PC-3 (cell line): ENCODE data around the gene SFMBT1. TPM values are rescaled to one million over a fixed set of nuclear protein-coding genes. Genes with fewer than 3 reads are reported as not detected.

Experiments
- ATAC-seq: fragments of 200-7000 bp; cut with Tn5 transposase; 2 replicates; pipeline ENCODE4 v1.9.1; 2020; ENCODE audit warnings: mild to moderate bottlenecking, moderate library complexity
- BruUV-seq: library from RNA; stranded (reverse); fragments of 400-500 nt; replicated peaks from 2 replicates; lab custom pipeline; 2021; lab: Mats Ljungman, UMichigan
- CTCF ChIA-PET: fragments of 300-600 bp; sonication (Branson Sonifier 250); formaldehyde crosslinking; loops from one replicate; lab custom pipeline; 2022; ENCODE audit warnings: antibody characterized with exemption; lab: Charles Lee
- POLR2A ChIA-PET: fragments of 300-600 bp; sonication (Branson Sonifier 250); formaldehyde crosslinking; loops from one replicate; lab custom pipeline; 2022; ENCODE audit warnings: antibody characterized with exemption; ENCODE audit not compliant: unreplicated experiment; lab: Charles Lee
- DNase-seq: peaks from one replicate; pipeline ENCODE4 v3.0.0-alpha.2; 2015
- H2AFZ ChIP-seq: fragments of 300-600 bp; sonication (generic); 2 replicates; pipeline ENCODE4 v1.6.0; 2016; ENCODE audit warnings: antibody characterized with exemption, low read length
- H3F3A ChIP-seq: fragments of 300-600 bp; sonication (generic); one replicate; pipeline ENCODE4 v1.6.0; 2017; ENCODE audit warnings: antibody characterized with exemption, low read length, control low read depth, mild to moderate bottlenecking; ENCODE audit not compliant: unreplicated experiment
- H3K27ac ChIP-seq: fragments of 300-600 bp; sonication (generic); 2 replicates; pipeline ENCODE4 v1.5.1; 2016; ENCODE audit warnings: mild to moderate bottlenecking, low read length
- H3K27me3 ChIP-seq: fragments of 300-600 bp; sonication (generic); 2 replicates; pipeline ENCODE4 v1.6.1; 2016; ENCODE audit warnings: low read length, mixed read lengths
- H3K36me3 ChIP-seq: fragments of 300-600 bp; sonication (generic); 2 replicates; pipeline ENCODE4 v1.6.1; 2016; ENCODE audit warnings: low read depth, mixed run types, low read length, mixed read lengths
- H3K4me1 ChIP-seq: fragments of 300-600 bp; sonication (generic); 2 replicates; pipeline ENCODE4 v1.5.1; 2016; ENCODE audit warnings: low read length; ENCODE audit not compliant: insufficient read depth
- H3K4me2 ChIP-seq: fragments of 300-600 bp; sonication (generic); 2 replicates; pipeline ENCODE4 v1.6.0; 2016; ENCODE audit warnings: low read length
- H3K4me3 ChIP-seq: fragments of 300-600 bp; sonication (generic); 2 replicates; pipeline ENCODE4 v1.5.1; 2016; ENCODE audit warnings: mild to moderate bottlenecking, low read length, mixed read lengths
- H3K79me2 ChIP-seq: fragments of 300-600 bp; sonication (generic); 2 replicates; pipeline ENCODE4 v1.6.1; 2017; ENCODE audit warnings: low read length, mixed read lengths
- H3K9ac ChIP-seq: fragments of 300-600 bp; sonication (generic); 2 replicates; pipeline ENCODE4 v1.6.0; 2016; ENCODE audit warnings: mild to moderate bottlenecking, low read length
- H3K9me2 ChIP-seq: fragments of 300-600 bp; sonication (generic); replicated peaks from 2 replicates; pipeline ENCODE4 v1.6.1; 2016; ENCODE audit warnings: mixed run types, low read length, mixed read lengths
- H3K9me3 ChIP-seq: fragments of 300-600 bp; sonication (generic); 2 replicates; pipeline ENCODE4 v1.6.1; 2016; ENCODE audit warnings: low read length, mixed read lengths
- H4K20me1 ChIP-seq: fragments of 300-600 bp; sonication (generic); 2 replicates; pipeline ENCODE4 v1.6.1; 2016; ENCODE audit warnings: low read length, mixed read lengths
- CTCF ChIP-seq: fragments of 300-600 bp; sonication (generic); conservative IDR thresholded peaks from 2 replicates; pipeline ENCODE4 v1.5.1; 2017; ENCODE audit warnings: antibody characterized with exemption, low read depth, mild to moderate bottlenecking, low read length
- EZH2 ChIP-seq: fragments of 300-600 bp; sonication (generic); IDR thresholded peaks from one replicate; pipeline ENCODE4 v1.6.1; 2017; ENCODE audit warnings: antibody characterized with exemption, mild to moderate bottlenecking, low read length; ENCODE audit not compliant: unreplicated experiment
- EZH2phosphoT487 ChIP-seq: fragments of 300-600 bp; sonication (generic); IDR thresholded peaks from 2 replicates; pipeline ENCODE4 v1.6.1; 2018; ENCODE audit warnings: mild to moderate bottlenecking, antibody characterized with exemption, low read length, borderline replicate concordance
- intact Hi-C: fragments of 100-400 bp; cut with micrococcal nuclease; formaldehyde crosslinking; loops from 2 replicates; pipeline ENCODE4 v1.9.0; 2023
- total RNA-seq: library from RNA; depleted of rRNA; stranded (reverse); fragments of >200 nt; gene quantifications from 2 replicates; pipeline ENCODE4 v1.2.3, GENCODE V29; 2014

Gene SFMBT1
- total RNA-seq, 1 experiment from 2014 or later = 10.8 TPM

- no TSS peak for BruUV-seq
- Histone ChIP-seq H3K27me3 (no peaks in the 10 kb centered on the region), H2AFZ (no peak overlapping the region), H3K9ac (no peak overlapping the region), H4K20me1 (no peaks in the 10 kb centered on the region), H3K27ac (no peak overlapping the region), H3K4me2 (no peak overlapping the region), H3K9me2 (no peaks in the 10 kb centered on the region), H3K36me3 (no peaks in the 10 kb centered on the region), H3K9me3 (no peaks in the 10 kb centered on the region), H3F3A (no peaks in the 10 kb centered on the region), H3K79me2 (no peaks in the 10 kb centered on the region), H3K4me3 (no peak overlapping the region), H3K4me1 (no peaks in the 10 kb centered on the region)
- no peak for DNase-seq
- POLR2A ChIA-PET = no interaction called here
- CTCF ChIA-PET = no interaction called here
- TF ChIP-seq EZH2 = no peak
- TF ChIP-seq CTCF = no peak
- TF ChIP-seq EZH2phosphoT487 = no peak
- intact Hi-C loops = no loop called here
- ATAC-seq = no peak
Observed at GRCh38 chr3:52865994-52866393, 179.9 kb downstream of the SFMBT1 start.

- Histone ChIP-seq H3K4me3 (no peak overlapping the region), H3K4me1 (no peaks in the 10 kb centered on the region), H3K9me3 (no peaks in the 10 kb centered on the region), H3K4me2 (no peak overlapping the region), H3F3A (no peaks in the 10 kb centered on the region), H3K27ac (no peak overlapping the region), H3K9me2 (no peaks in the 10 kb centered on the region), H3K79me2 (no peaks in the 10 kb centered on the region), H3K36me3 (no peaks in the 10 kb centered on the region), H3K27me3 (no peaks in the 10 kb centered on the region), H3K9ac (no peak overlapping the region), H4K20me1 (no peaks in the 10 kb centered on the region), H2AFZ (no peak overlapping the region)
- intact Hi-C loops = no loop called here
- POLR2A ChIA-PET = no interaction called here
- ATAC-seq (no peak), DNase-seq (no peak)
- CTCF ChIA-PET = no interaction called here
- no TSS peak for BruUV-seq
- no peak for TF ChIP-seq EZH2phosphoT487
- TF ChIP-seq CTCF = no peak
- TF ChIP-seq EZH2 = no peak
Observed at GRCh38 chr3:52860424-52860768, 185.5 kb downstream of the SFMBT1 start.

- Histone ChIP-seq H3K9me2 (no peaks in the 10 kb centered on the region), H3K36me3 (no peaks in the 10 kb centered on the region), H4K20me1 (no peaks in the 10 kb centered on the region), H3K79me2 (no peaks in the 10 kb centered on the region), H3K4me2 (no peak overlapping the region), H3K27ac (no peak overlapping the region), H3K27me3 (no peaks in the 10 kb centered on the region), H3F3A (no peaks in the 10 kb centered on the region), H3K9me3 (no peaks in the 10 kb centered on the region), H2AFZ (no peak overlapping the region), H3K4me1 (no peaks in the 10 kb centered on the region), H3K4me3 (no peak overlapping the region), H3K9ac (no peak overlapping the region)
- ATAC-seq (no peak), DNase-seq (no peak)
- BruUV-seq = no TSS peak
- no peak for TF ChIP-seq EZH2
- no peak for TF ChIP-seq CTCF
- TF ChIP-seq EZH2phosphoT487 = no peak
- ChIA-PET POLR2A (no interaction called here), CTCF (no interaction called here)
- intact Hi-C loops = no loop called here
Observed at GRCh38 chr3:52859686-52860423, 186.0 kb downstream of the SFMBT1 start.
